Right lobe of liver (tissue), 4 donors: ENCODE measurements around the gene PDCD4.
A peak's percentile ranks its signal among the peaks of the same experiment; 100 is the strongest.

ENCODE experiments used
- CTCF ChIP-seq, 4 donors: fragments of 200-600 bp in 3 of 4; fragments of 450-650 bp in 1 of 4; IDR thresholded peaks; one replicate each; pipeline versions ENCODE4 v1.5.1 to v1.8.0; 2016 to 2022; ENCODE audit warnings: antibody characterized with exemption in 4 of 4, mild to moderate bottlenecking in 2 of 4
- POLR2A ChIP-seq: fragments of 450-650 bp; IDR thresholded peaks from one replicate; pipeline ENCODE4 v1.6.1; 2017; ENCODE audit warnings: antibody characterized with exemption, mild to moderate bottlenecking
- donor health status: DM: no; HTN: no; CAD: no.
- donor health status: DM: no; HTN: no; CAD: no.
- donor health status: DM: no; HTN: yes; CAD: no.

- TF ChIP-seq CTCF (IDR thresholded peaks at IDR 0.05) (no peak), POLR2A (peak; percentile 41)
Observed at GRCh38 chr10:110852255-110852896, 19.4 kb upstream of the PDCD4 start.
